ENCODE measurements around the gene CARD19.
"Not testable (repeated sequence)": the region's sequence is repeated elsewhere in the genome, so short reads cannot be mapped to it uniquely, and the experiment has no call there.

Gene CARD19

DNA sequence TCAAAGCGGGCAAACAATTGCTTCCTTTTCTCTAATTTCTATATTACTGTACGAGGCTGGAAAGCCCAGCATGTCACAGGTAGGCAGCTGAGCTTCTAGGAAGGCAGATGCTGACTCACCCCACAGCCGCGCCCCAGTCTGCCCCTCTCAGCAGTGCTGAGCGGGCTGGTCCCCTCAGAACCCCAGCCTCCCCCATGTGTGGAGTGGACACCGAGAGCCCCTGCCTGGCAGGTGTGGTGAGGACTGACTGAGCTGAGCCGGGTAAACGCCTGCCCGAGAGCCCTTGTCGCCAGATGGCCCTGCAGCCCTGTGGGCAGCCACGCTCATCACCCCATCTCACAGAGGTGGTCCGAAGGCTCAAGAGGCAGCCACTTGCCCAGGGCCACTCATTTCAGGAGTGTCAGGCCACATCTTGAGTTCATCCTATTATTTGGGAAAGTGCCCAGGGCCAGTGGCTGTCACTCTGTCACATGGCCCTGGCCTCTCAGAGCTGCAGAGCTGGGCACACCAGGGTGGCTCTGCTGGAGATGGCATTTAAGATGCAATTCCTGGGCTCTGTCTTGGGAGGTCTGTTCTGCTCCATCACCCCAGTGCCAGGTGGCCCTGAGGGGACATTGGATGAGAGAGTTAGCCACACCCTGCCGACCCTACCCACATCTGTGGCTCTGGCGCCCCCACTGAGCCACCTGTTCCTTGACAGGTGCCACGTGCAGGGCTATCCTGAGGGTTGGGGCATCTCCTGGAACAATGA is 12.4 kb downstream of the CARD19 start:
- no peak for DNase-seq

GRCh38 chr9:93110311-93110855 is 14.4 kb downstream of the CARD19 start:
- no peak for DNase-seq

DNA sequence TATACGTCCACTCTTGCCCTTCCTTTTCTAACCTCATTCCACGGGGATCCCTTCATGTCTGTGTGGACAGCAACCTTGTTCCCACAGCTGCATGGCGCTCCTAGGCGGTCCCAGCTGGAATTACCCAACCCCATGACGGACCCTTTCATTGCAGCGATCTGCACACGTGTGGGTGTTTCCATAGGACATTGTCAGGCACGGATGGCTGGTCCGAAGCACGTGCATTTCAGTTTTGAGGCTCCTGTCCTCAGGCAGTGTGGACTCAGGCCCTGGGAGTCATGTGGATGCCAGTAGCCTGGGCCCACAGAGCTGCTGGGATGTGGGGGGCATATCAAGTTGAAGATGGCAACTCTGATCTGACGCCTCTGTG is 15.0 kb downstream of the CARD19 start:
- no peak for DNase-seq

DNA sequence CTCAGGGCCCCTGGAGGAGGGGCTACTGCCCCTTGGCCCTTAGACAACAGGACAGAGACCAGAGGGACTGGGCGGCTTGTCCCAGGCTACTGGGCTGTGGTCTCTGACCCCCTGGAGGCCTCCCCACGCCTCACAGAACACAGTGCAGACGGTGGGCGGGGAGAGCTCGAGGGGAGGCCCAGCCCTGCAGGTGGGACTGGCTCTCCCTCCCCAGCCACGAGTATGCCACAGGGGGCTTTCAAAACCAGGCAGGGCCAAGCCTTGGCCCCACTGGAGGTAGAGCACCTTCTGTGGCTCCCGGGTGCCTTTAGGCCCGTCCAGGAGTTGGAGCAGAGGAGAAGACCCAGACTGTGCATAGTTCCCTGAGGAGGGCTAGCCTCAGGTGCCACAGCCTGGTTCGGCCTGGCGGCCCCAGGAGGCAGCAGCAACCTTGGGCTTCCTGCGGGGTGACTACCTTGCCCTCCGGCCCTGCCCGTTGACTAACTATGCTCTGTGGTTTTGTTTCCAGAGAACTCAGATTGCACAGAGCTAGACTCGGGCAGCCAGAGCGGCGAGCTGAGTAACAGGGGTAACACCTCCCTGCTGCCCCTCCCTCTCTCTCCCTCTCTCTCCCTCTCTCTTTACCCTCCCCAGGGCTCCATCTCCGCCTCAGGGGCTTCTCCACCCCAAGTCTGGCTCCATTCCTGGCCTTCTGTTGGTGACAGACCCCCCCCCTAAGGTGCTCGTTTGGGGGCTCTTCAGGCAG is 15.5 kb downstream of the CARD19 start:
- DNase-seq: no peak

- no peak for DNase-seq
Observed at GRCh38 chr9:93112116-93112863, 16.3 kb downstream of the CARD19 start.

DNA sequence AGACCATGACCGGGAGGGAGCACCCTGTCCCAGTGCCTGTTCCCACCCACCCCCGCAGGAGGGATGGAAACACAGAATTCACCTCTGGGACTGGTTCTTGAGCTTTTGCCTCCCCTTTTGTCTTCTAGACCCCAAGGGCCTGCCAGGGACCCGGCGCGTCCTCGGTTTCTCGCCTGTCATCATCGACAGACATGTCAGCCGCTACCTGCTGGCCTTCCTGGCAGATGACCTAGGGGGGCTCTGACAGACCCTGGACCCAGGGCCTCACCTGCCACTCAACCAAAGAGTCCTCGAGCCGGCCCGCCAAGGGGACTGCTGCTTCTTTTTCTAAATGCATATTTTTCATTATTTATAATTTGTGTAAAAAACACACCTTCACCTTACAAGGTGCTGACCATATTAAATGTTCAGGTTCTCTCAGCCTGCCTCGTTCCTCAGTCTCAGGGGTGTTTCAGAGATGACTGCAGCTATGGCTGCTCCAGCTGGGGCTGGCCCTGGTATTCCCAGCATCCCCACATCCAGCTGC is 16.9 kb downstream of the CARD19 start:
- DNase-seq: no peak

- DNase-seq: no peak
Observed at GRCh38 chr9:93114169-93114983, 18.4 kb downstream of the CARD19 start.

- DNase-seq: no peak
Observed at GRCh38 chr9:93114984-93115335, 18.9 kb downstream of the CARD19 start.

- no peak for DNase-seq
Observed at GRCh38 chr9:93115486-93116071, 19.6 kb downstream of the CARD19 start.

GRCh38 chr9:93116072-93116961 is 20.3 kb downstream of the CARD19 start:
- DNase-seq: no peak

DNA sequence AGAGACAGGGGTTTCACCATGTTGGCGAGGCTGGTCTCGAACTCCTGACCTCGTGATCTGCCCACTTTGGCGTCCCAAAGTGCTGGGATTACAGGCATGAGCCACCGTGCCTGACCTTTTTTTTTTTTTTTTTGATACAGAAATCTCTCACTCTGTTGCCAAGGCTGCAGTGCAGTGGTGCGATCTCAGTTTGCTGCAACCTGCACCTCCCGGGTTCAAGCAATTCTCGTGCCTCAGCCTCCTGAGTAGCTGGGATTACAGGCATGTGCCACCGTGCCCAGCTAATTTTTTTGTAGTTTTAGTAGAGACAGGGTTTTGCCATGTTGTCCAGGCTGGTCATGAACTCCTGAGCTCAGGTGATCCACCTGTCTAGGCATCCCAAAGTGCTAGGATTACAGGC is 21.5 kb downstream of the CARD19 start:
- DNase-seq: not testable (repeated sequence)

DNA sequence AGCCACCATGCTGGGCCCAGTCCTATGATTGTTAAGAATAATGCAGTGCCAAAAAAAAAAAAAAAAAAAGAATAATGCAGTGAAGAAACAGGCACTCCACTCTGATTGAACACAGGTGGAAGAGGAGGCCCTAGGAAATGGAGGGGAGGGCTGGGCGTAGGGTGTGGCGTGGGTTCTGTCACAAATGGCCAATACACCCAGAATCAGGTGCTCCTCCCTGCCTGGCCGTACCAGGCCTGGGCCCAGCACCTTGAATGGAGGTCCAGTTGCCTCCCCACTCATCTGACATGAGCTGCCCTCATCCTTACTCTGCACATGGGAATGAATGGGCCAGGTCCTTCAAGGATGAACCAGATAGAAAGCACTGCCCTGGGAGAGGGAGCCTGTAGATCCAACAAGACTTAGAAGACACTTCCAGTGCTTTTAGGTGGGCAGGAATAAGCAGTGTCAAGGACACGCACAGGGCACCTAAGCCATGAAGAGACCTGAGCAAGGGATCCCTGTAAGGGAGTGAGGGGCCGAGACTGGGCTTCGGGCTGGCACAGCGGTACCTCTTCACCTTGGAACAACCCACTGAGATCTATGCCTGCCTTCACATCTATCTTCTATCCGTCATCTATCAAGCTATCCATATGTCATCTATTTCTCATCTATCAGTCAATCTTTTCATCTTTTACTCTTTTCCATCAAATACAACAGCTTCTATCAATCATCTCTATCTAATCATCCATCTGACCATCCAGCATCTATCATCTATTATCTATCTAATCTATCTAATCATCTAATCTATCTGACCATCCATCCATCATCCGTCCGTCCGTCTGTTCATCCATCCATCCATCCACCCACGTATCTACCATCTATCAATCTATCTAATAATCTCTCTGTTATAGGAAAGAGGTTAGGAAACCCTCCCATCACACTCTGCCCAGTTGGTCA is 22.2 kb downstream of the CARD19 start:
- no peak for DNase-seq

DNA sequence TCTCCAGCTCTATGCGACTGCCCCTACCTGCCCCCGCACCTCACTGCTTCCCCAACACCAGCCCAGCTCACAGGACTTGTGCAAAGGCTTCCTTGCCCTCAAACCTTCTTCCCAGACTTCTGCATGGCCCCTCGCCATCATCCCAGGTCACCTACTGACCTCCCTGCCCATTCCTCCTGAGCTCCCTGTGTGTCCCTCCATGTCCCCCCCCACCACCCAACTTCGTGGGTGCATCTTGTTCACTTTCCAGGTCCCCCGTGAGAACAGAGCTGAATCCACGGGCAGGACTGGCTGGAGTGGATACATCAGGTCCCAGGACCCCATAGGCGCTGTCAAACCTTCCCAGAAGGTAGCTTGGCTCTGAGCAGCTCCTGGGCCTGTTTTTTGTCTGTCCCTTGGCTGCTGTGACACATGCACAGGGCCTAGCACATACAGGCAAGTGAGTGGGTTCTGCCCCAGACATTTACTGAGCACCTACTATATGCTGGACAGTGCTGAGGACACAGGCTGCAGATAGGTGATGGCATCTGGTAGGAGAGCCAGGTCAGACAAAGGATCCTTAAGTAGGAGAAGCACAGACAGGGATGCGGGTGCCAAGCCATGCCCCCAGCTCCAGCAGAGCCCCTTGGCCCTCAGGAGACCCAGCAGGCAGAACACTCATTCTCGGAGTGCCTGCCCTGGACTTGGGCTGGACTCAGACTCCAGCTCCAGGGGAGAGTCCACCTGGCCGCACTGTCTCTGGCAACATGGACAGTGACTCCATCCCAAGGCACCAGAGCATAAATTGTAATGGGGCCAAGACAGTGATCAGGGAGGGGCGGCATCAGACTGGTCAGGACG is 23.1 kb downstream of the CARD19 start:
- no peak for DNase-seq

DNA sequence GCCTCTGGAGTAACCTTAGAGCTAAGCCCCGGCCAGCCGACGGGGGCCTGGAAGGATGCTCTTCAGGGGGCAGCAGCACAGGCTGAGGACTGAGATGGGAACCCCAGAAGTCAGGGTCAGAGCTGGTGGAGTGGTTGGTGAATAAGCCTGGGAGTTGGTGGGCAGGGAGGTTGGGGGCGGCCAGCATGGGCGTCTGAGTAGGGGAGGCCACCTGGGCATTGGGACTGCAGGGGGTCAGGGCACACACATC is 23.6 kb downstream of the CARD19 start:
- no peak for DNase-seq

- no peak for DNase-seq
Observed at GRCh38 chr9:93119953-93120845, 24.2 kb downstream of the CARD19 start.

- no peak for DNase-seq
Observed at GRCh38 chr9:93120846-93121315, 24.9 kb downstream of the CARD19 start.

- no peak for DNase-seq
Observed at GRCh38 chr9:93121316-93122241, 25.6 kb downstream of the CARD19 start.
